Measurements from ENCODE around the gene DNAAF5. TPM values are rescaled to one million over a fixed set of nuclear protein-coding genes. Genes with fewer than 3 reads are reported as not detected.

Gene DNAAF5
- polyA plus RNA-seq, 4 donors = 6.8 to 29.2 (median 15.5) TPM

DNA sequence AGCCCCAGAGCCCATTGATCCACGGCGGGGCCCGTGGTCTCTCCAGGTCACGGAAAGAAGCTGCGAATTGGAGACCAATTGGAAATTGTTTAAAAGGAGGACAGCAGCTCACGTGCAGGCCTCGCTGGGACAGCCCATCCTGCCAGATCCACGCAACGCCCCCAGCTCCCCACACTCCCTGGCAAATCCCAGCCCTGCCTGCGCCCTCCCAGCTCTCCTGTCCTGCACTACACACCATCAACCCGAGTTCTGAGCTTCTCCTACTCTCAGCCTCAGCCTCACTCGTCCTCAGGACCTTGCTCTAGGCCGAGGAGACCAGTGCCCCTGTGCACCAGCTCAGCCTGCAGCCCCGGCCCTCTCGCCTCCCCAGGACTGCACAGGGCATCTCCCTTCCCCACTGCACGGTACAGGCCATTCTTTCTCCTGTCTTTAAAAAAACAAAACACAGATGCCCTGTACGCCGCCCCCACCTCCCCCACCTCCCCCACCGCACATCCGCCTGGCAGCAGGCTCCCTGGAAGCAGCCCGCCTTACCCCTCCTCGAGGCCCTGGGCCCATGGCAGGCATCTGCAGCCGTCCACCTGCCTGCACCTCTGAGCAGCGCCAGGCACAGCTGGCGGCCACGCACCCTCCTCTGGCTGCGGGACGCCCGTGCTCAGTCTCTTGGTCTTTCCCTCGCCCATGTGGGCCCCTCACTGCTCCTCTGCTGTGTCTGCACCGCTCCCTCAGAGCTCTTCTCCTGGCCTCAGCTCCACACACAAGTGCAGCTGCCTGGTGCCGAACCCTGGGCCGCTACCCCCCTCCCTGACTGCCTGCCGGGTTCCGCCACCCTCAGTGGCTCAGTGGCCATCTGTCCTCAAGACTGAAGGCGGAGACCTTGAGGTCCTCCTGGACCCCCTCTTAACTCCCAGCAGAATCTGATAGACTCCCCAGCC is 57.3 kb downstream of the DNAAF5 start:
- no peaks in the 10 kb centered on the region for H3K27me3 ChIP-seq (ENCODE audit: control insufficient read depth in 3 of 3, insufficient read depth in 3 of 3, low read length in 3 of 3)
- H3K4me3 ChIP-seq (ENCODE audit: low read depth in 1 of 3, low read length in 3 of 3) = no peak overlapping the region
- WGBS, 3 donors = 93 to 94% (median 94%) methylated on average over 30 to 36 of the region's 36 CpGs
- no peak overlapping the region for H3K27ac ChIP-seq (ENCODE audit: low read depth in 1 of 3, low read length in 2 of 3)
- no peak for FAIRE-seq
- H3K9me3 ChIP-seq (ENCODE audit: control insufficient read depth in 2 of 2, insufficient read depth in 1 of 2, low read depth in 1 of 2, low read length in 1 of 2) = peaks cover 0 to 5% of the 10 kb centered on the region in 2 donors
- no peak for DNase-seq
- H3K36me3 ChIP-seq (ENCODE audit: control insufficient read depth in 3 of 3, insufficient read depth in 2 of 3, low read depth in 1 of 3, low read length in 3 of 3) = peaks cover 2 to 78% (median 3%) of the 10 kb centered on the region in 3 donors
- H3K4me1 ChIP-seq (ENCODE audit: control insufficient read depth in 3 of 3, insufficient read depth in 2 of 3, low read depth in 1 of 3, low read length in 2 of 3) = no peaks in the 10 kb centered on the region

DNA sequence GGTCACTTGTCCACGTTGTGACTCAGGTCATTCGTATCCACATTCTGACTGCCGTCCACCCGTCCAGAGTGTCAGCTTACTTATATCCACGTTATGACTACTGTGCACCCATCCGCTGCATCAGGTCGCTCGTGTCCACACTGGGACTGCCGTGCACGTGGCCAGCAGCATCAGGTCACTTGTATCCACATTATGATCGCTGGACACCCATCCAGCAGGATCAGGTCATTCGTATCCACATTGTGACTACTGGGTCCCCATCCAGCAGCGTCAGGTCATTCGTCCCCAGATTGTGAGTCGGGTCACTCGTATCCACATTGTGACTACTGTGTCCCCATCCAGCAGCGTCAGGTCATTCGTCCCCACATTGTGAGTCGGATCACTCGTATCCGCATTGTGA is 58.5 kb downstream of the DNAAF5 start:
- no peak overlapping the region for H3K4me3 ChIP-seq (ENCODE audit: low read depth in 1 of 3, low read length in 3 of 3)
- no peak for DNase-seq
- WGBS, 3 donors = 95 to 96% (median 96%) methylated on average over 21 of the region's 21 CpGs
- no peaks in the 10 kb centered on the region for H3K27me3 ChIP-seq (ENCODE audit: control insufficient read depth in 3 of 3, insufficient read depth in 3 of 3, low read length in 3 of 3)
- no peak overlapping the region for H3K27ac ChIP-seq (ENCODE audit: low read depth in 1 of 3, low read length in 2 of 3)
- no peaks in the 10 kb centered on the region for H3K4me1 ChIP-seq (ENCODE audit: control insufficient read depth in 3 of 3, insufficient read depth in 2 of 3, low read depth in 1 of 3, low read length in 2 of 3)
- peaks cover 0 to 5% of the 10 kb centered on the region in 2 donors for H3K9me3 ChIP-seq (ENCODE audit: control insufficient read depth in 2 of 2, insufficient read depth in 1 of 2, low read depth in 1 of 2, low read length in 1 of 2)
- H3K36me3 ChIP-seq (ENCODE audit: control insufficient read depth in 3 of 3, insufficient read depth in 2 of 3, low read depth in 1 of 3, low read length in 3 of 3) = peaks cover under 1 to 69% (median 3%) of the 10 kb centered on the region in 3 donors
- FAIRE-seq = no peak

DNA sequence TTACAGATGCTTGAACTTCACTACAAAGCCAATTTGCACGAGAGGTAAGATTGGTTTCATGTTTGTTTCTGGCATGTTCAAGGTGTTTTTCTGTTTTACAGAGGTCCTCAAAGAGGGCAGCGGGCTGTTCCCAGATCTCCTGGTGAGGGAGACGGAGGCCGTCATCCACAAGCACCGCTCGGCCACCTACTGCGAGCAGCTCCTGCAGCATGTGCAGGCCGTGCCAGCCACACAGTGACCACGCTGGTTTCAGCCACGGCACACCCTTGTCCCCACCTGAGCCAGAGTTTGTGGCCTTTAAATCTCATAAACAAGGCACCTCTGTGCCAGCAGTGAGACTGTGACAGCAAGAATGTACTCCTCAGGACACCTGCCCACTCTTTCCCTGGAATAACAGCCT is 58.9 kb downstream of the DNAAF5 start:
- DNase-seq (no peak), FAIRE-seq (no peak)
- Histone ChIP-seq H3K4me3 (ENCODE audit: low read depth in 1 of 3, low read length in 3 of 3) (no peak overlapping the region), H3K4me1 (ENCODE audit: control insufficient read depth in 3 of 3, insufficient read depth in 2 of 3, low read depth in 1 of 3, low read length in 2 of 3) (no peaks in the 10 kb centered on the region), H3K27me3 (ENCODE audit: control insufficient read depth in 3 of 3, insufficient read depth in 3 of 3, low read length in 3 of 3) (no peaks in the 10 kb centered on the region), H3K9me3 (ENCODE audit: control insufficient read depth in 2 of 2, insufficient read depth in 1 of 2, low read depth in 1 of 2, low read length in 1 of 2) (peaks cover 0 to 5% of the 10 kb centered on the region in 2 donors), H3K36me3 (ENCODE audit: control insufficient read depth in 3 of 3, insufficient read depth in 2 of 3, low read depth in 1 of 3, low read length in 3 of 3) (peaks cover 0 to 70% (median 2%) of the 10 kb centered on the region in 3 donors), H3K27ac (ENCODE audit: low read depth in 1 of 3, low read length in 2 of 3) (no peak overlapping the region)
- 90 to 97% (median 93%) methylated on average over 10 of the region's 10 CpGs for WGBS, 3 donors

DNA sequence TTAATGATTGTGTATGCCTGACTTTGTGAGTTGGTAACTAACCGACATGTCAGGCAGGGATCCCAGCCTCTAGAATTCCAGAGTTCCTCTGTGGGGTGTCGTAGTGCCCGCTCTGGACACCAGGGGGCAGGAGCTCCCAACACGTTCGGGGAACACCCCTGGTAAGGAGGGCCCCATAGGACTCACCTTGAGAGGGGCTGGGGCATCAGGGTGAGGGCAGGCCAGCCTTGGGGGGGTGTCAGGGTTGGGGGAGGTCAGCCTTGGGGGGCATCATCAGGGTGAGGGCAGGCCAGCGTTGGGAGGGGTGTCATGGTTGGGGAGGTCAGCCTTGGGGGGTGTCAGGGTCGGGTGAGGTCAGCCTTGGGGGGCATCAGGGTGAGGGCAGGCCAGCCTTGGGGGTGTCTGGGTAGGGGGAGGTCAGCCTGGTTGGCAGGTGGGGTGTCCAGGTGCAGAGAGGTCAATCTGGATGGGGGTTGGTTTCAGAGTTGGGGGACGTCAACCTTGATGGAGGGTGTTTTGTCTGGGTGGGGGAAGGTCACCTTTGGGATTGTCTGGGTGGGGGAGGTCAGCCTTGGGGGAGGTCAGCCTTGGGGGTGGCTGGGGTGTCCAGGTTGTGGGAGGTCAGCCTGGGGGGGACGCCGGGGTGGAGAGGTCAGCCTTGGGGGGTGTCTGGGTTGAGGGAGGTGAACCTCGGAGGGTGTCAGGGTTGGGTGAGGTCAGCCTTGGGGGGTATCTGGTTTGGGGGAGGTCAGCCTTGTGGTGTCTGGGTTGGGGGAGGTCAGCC is 60.2 kb downstream of the DNAAF5 start:
- FAIRE-seq = no peak

DNA sequence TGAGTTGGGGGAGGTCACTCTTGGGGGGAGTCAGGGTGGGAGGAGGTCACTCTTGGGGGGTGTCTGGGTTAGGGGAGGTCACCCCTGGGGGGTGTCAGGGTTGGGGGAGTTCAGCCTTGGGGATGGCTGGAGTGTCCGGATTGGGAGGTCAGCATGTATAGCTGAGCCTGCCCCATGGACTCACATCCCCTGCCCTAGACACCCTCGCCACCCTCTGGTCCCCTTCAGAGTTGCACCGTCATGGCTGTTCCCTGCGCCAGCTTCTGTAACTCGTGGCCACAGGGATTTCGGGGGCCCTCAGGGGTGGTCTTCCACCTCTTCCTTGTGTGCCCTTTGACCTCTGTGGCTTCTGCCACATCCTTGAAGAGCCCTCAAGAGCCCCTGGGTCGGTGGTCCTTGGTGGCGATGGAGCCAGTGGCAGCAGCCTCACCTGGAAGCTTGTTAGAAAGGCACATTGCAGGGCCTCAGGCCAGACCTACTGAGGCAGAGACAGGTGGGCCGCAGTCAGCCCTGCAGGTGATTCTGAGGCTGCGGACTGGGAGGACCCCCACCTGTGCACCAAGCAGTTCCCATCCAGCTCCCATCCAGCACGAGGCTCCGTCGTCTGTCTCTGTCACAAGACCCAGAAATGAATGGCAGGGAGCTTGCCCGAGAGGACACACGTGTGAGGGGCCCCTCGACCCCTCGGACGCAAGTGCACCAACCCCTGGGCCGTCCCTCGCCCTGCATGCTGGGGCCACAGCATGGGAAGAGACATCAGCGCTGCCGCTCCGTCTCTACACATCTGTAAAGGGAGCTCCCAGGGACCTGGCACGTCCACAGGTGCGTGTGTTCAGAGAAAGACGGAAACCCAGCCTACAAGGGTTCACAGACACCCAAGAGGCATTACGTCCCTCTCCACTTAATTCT is 61.1 kb downstream of the DNAAF5 start:
- Histone ChIP-seq H3K9me3 (ENCODE audit: control insufficient read depth in 2 of 2, insufficient read depth in 1 of 2, low read depth in 1 of 2, low read length in 1 of 2) (no peaks in the 10 kb centered on the region), H3K27ac (ENCODE audit: low read depth in 1 of 3, low read length in 2 of 3) (no peak overlapping the region), H3K4me1 (ENCODE audit: control insufficient read depth in 3 of 3, insufficient read depth in 2 of 3, low read depth in 1 of 3, low read length in 2 of 3) (no peaks in the 10 kb centered on the region), H3K36me3 (ENCODE audit: control insufficient read depth in 3 of 3, insufficient read depth in 2 of 3, low read depth in 1 of 3, low read length in 3 of 3) (peaks cover 0 to 57% (median 0%) of the 10 kb centered on the region in 3 donors), H3K27me3 (ENCODE audit: control insufficient read depth in 3 of 3, insufficient read depth in 3 of 3, low read length in 3 of 3) (no peaks in the 10 kb centered on the region), H3K4me3 (ENCODE audit: low read depth in 1 of 3, low read length in 3 of 3) (no peak overlapping the region)
- 94 to 97% (median 96%) methylated on average over 26 to 27 of the region's 27 CpGs for WGBS, 3 donors
- no peak for FAIRE-seq
- DNase-seq = no peak

More for the DNA sequence above, 60.2 kb downstream of the DNAAF5 start:
- Histone ChIP-seq H3K36me3 (ENCODE audit: control insufficient read depth in 3 of 3, insufficient read depth in 2 of 3, low read depth in 1 of 3, low read length in 3 of 3) (peaks cover 0 to 63% (median 0%) of the 10 kb centered on the region in 3 donors), H3K27ac (ENCODE audit: low read depth in 1 of 3, low read length in 2 of 3) (no peak overlapping the region), H3K9me3 (ENCODE audit: control insufficient read depth in 2 of 2, insufficient read depth in 1 of 2, low read depth in 1 of 2, low read length in 1 of 2) (peaks cover 0 to 5% of the 10 kb centered on the region in 2 donors), H3K4me1 (ENCODE audit: control insufficient read depth in 3 of 3, insufficient read depth in 2 of 3, low read depth in 1 of 3, low read length in 2 of 3) (no peaks in the 10 kb centered on the region), H3K27me3 (ENCODE audit: control insufficient read depth in 3 of 3, insufficient read depth in 3 of 3, low read length in 3 of 3) (no peaks in the 10 kb centered on the region), H3K4me3 (ENCODE audit: low read depth in 1 of 3, low read length in 3 of 3) (no peak overlapping the region)
- WGBS, 3 donors = 48 to 63% (median 62%) methylated on average over 11 of the region's 11 CpGs
- DNase-seq = peak; percentile 65 to 77

DNA sequence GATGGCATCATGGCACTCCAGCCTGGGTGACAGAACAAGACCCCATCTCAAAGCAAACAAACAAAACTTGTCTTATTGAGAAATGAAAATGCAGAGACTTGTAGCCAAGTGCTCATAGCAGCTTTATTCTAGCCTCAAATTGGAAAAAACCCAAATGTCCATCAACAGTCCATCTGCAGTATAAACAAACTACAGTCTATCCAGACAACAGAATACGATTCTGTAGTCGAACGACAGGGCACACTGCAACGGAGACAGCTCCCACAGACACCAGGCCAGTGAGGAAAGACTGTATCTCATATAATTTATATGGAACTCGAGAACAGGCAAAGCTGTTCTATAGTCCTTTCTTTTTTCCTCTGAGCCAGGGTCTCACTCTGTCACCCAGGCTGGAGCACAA is 65.0 kb downstream of the DNAAF5 start:
- Histone ChIP-seq H3K27ac (ENCODE audit: low read depth in 1 of 3, low read length in 2 of 3) (no peak overlapping the region), H3K4me1 (ENCODE audit: control insufficient read depth in 3 of 3, insufficient read depth in 2 of 3, low read depth in 1 of 3, low read length in 2 of 3) (no peaks in the 10 kb centered on the region), H3K9me3 (ENCODE audit: control insufficient read depth in 2 of 2, insufficient read depth in 1 of 2, low read depth in 1 of 2, low read length in 1 of 2) (peaks cover 0 to 11% of the 10 kb centered on the region in 2 donors), H3K36me3 (ENCODE audit: control insufficient read depth in 3 of 3, insufficient read depth in 2 of 3, low read depth in 1 of 3, low read length in 3 of 3) (peaks cover 0 to 31% (median 0%) of the 10 kb centered on the region in 3 donors), H3K4me3 (ENCODE audit: low read depth in 1 of 3, low read length in 3 of 3) (no peak overlapping the region), H3K27me3 (ENCODE audit: control insufficient read depth in 3 of 3, insufficient read depth in 3 of 3, low read length in 3 of 3) (no peaks in the 10 kb centered on the region)
- 66 to 82% (median 81%) methylated on average over 5 of the region's 5 CpGs for WGBS, 3 donors
- no peak for FAIRE-seq
- DNase-seq = no peak

DNA sequence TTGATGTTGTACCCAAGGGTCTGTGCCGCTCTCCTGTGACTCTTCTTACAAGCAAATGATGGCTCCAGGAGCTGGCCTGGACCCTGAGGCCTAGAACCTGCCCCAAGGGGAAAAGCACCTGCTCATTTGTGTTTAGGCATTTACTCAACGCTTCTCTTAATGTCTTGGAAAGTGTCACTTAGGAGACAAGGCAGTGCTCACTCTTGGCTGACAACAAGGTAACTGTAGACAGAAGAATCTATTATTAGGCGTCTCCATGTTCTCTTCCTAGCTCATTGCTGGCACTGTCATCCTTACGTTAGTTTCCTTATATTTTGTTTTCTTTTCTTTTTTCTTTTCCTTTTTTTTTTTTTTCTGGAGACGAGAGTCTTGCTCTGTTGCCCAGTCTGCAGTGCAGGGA is 67.7 kb downstream of the DNAAF5 start:
- DNase-seq = no peak
- Histone ChIP-seq H3K9me3 (ENCODE audit: control insufficient read depth in 2 of 2, insufficient read depth in 1 of 2, low read depth in 1 of 2, low read length in 1 of 2) (peaks cover 0 to 11% of the 10 kb centered on the region in 2 donors), H3K27ac (ENCODE audit: low read depth in 1 of 3, low read length in 2 of 3) (peak overlapping the region in 1 of 3 donors; percentile 58), H3K4me3 (ENCODE audit: low read depth in 1 of 3, low read length in 3 of 3) (no peak overlapping the region), H3K4me1 (ENCODE audit: control insufficient read depth in 3 of 3, insufficient read depth in 2 of 3, low read depth in 1 of 3, low read length in 2 of 3) (no peaks in the 10 kb centered on the region), H3K36me3 (ENCODE audit: control insufficient read depth in 3 of 3, insufficient read depth in 2 of 3, low read depth in 1 of 3, low read length in 3 of 3) (peaks cover 0 to 25% (median 0%) of the 10 kb centered on the region in 3 donors), H3K27me3 (ENCODE audit: control insufficient read depth in 3 of 3, insufficient read depth in 3 of 3, low read length in 3 of 3) (no peaks in the 10 kb centered on the region)
- FAIRE-seq = no peak
- WGBS, 3 donors = 87 to 89% (median 88%) methylated on average over 5 of the region's 5 CpGs

Measured in small intestine (tissue), 7 donors.